ENCODE results near the gene TAGLN2. TPM values are rescaled to one million over a fixed set of nuclear protein-coding genes. Genes with fewer than 3 reads are reported as not detected.
A peak's percentile ranks its signal among the peaks of the same experiment; 100 is the strongest.

Gene TAGLN2
- total and polyA plus RNA-seq, 9 of the 15 experiments (the other 6 are each of a cell fraction or from before 2014, with no cell fraction given) = 192 to 683 (median 455) TPM

DNA sequence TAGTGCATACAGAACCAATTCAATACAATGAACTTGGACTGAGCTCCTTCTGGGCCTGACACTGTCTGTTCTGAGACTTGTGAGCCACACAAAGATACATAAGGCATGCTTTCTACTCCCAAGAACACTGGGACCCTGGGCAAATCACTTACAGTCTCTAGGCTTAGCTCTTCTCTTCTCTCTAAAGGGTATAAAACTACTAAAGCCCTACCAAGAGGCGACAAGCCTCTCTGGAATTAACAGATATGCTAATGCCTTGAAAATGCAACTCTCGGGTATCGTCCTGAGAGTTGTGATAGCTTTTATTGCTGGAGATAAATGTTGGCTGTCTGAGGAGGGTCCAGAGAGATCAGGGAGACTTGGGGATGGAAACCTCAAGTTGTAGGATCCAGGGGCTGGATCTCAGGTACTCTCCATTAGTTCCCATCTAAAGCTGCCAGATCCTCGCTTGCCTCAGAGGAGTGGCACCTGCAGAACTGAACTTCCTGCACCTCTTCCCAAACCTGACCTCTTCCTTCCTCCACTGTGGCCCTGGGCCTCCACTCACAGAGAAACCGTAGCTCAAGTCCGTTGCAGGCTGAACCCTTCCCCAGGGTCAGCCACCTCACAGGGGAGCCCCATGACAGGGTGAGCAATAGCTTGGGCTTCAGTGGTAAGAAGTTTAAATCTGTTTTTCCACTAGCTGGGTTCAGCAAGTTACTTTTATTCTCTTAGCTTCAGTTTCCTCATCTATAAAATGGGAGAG lies 13.8 kb downstream of the TAGLN2 start:
- DNase-seq (ENCODE audit: extremely low read depth in 1 of 4, low spot score in 3 of 4) = no peak
- Histone ChIP-seq H3K9me1 (ENCODE audit: control insufficient read depth, insufficient read depth, low read length) (no peaks in the 10 kb centered on the region), H3K4me2 (ENCODE audit: insufficient read depth, low read length) (0 out of 2 replicates have a peak overlapping the region, but pooled peaks have one; percentile 26), H3K4me3 (no peak overlapping the region), H3K36me3 (ENCODE audit: control insufficient read depth, insufficient read depth, low read length) (peaks cover 8% of the 10 kb centered on the region; the same call in 1 of the 3 replicates), H3K79me2 (ENCODE audit: control insufficient read depth, insufficient read depth, low read length) (no peaks in the 10 kb centered on the region), H3K9me3 (replicated peaks; ENCODE audit: control insufficient read depth, insufficient read depth, low read depth, low read length) (no peaks in the 10 kb centered on the region), H4K20me1 (replicated peaks; ENCODE audit: control insufficient read depth, insufficient read depth, low read length) (no peaks in the 10 kb centered on the region; the same call in 1 of the 2 replicates), H3K27me3 (ENCODE audit: control insufficient read depth in 2 of 2, insufficient read depth in 2 of 2, low read length in 2 of 2) (no peaks in the 10 kb centered on the region), H2AFZ (ENCODE audit: low read depth, low read length) (0 out of 2 replicates have a peak overlapping the region, but pooled peaks have one; percentile 18), H3K9ac (ENCODE audit: insufficient read depth in 1 of 2, low read depth in 2 of 2, low read length in 2 of 2) (peak overlapping the region; percentile 26 to 63; a peak in 2 of 4 replicates), H3K27ac (ENCODE audit: extremely low read depth, low read depth, low read length) (peak overlapping the region; percentile 45; the same call in 2 of the 3 replicates), H3K4me1 (replicated peaks in 1 of 2; ENCODE audit: control insufficient read depth in 2 of 2, insufficient read depth in 2 of 2, low read length in 2 of 2) (peaks cover 20 to 45% of the 10 kb centered on the region in 2 experiments)
- BruUV-seq (replicated peaks) = no TSS peak
- whole genome bisulfite sequencing (ENCODE audit: insufficient coverage, low coverage, missing lambda C conversion rate) = 41% methylated on average over 6 of the region's 6 CpGs
- in situ Hi-C loops (cut with MboI) = no loop called here
- ChIA-PET POLR2A (interaction anchor here (0.6 to 1.5 kb wide), 4 partner anchors 13 to 96 kb away, joined by 3 to 6 read pairs (median 4); partner anchors contain the start of gene TAGLN2), CTCF (ENCODE audit: low intra/inter-chr PET ratio) (no interaction called here)
- no peak for ATAC-seq
- TF ChIP-seq MAZ (CRISPR knock-in tag; conservative IDR thresholded peaks at IDR 0.05 in 1 of 2, IDR thresholded peaks at IDR 0.05 in 1 of 2) (0 out of 4 replicates have a peak, but pooled peaks of 1 of the 2 experiments have one; percentile 12), MYBL2 (IDR thresholded peaks at IDR 0.05; ENCODE audit: low read depth) (no peak), MYBL2 (CRISPR knock-in tag; IDR thresholded peaks at IDR 0.05; ENCODE audit: borderline replicate concordance) (no peak), PTTG1 (tag; IDR thresholded peaks at IDR 0.05; ENCODE audit: low read depth) (no peak)
- intact Hi-C loops (cut with micrococcal nuclease) = no loop called here
- FAIRE-seq = peak; percentile 44
